HepG2 (cell line): ENCODE measurements around the gene AUTS2. TPM values are rescaled to one million over a fixed set of nuclear protein-coding genes. Genes with fewer than 3 reads are reported as not detected.

Experiments used
- ATAC-seq: fragments of 200-7000 bp; cut with Tn5 transposase; 3 replicates; pipeline ENCODE4 v1.9.1; 2020; ENCODE audit warnings: mild to moderate bottlenecking, moderate library complexity
- BruUV-seq: library from RNA; stranded (reverse); fragments of 400-500 nt; replicated peaks from 2 replicates; lab custom pipeline; 2021; lab: Mats Ljungman, UMichigan
- CTCF ChIA-PET: fragments of 300-600 bp; formaldehyde crosslinking; extraction: SDS; loops from one replicate; lab custom pipeline; 2021; ENCODE audit warnings: low total read pairs, inconsistent platforms, low intra/inter-chr PET ratio; lab: Yijun Ruan, JAX
- POLR2A ChIA-PET: fragments of 350-600 bp; sonication (Branson Sonifier 250); formaldehyde crosslinking; loops from one replicate; lab custom pipeline; 2020; ENCODE audit warnings: antibody characterized with exemption, inconsistent platforms; lab: Yijun Ruan, JAX
- DNase-seq: peaks from one replicate; pipeline ENCODE4 v3.0.0-alpha.2; 2015; ENCODE audit warnings: low spot score
- FAIRE-seq: peaks from 3 replicates; lab custom pipeline; 2011; peaks lifted over from hg19 to GRCh38; lab: Jason Lieb, UNC
- H2AFZ ChIP-seq: one replicate; pipeline ENCODE4 v1.6.1; 2011; ENCODE audit warnings: low read length, inconsistent platforms
- H3K27ac ChIP-seq: fragments of 300-600 bp; 3 replicates; pipeline ENCODE4 v1.8.0; 2011; ENCODE audit warnings: mixed run types, mild to moderate bottlenecking, mixed read lengths, low read length, inconsistent platforms; ENCODE audit not compliant: insufficient read depth; ENCODE audit errors: extremely low read length
- H3K27me3 ChIP-seq, 2 experiments: fragments of 200-600 bp in 1 of 2; 2 replicates in 1 of 2; 3 replicates in 1 of 2; pipeline versions ENCODE4 v1.6.0 to v1.8.0; 2011; ENCODE audit warnings: low read length in 2 of 2, mild to moderate bottlenecking in 2 of 2, moderate library complexity in 2 of 2, inconsistent platforms in 1 of 2; ENCODE audit not compliant: insufficient read depth in 2 of 2, control insufficient read depth in 1 of 2
- H3K36me3 ChIP-seq, 2 experiments: fragments of 200-600 bp in 1 of 2; replicated peaks in 1 of 2; 2 replicates in 1 of 2; 3 replicates in 1 of 2; pipeline versions ENCODE4 v1.5.1 to v1.8.0; 2011; ENCODE audit warnings: low read length in 2 of 2, inconsistent platforms in 1 of 2; ENCODE audit not compliant: insufficient read depth in 2 of 2, control insufficient read depth in 1 of 2
- H3K4me1 ChIP-seq: 2 replicates; pipeline ENCODE4 v1.5.1; 2012; ENCODE audit warnings: low read length, inconsistent platforms; ENCODE audit not compliant: insufficient read depth
- H3K4me2 ChIP-seq: 2 replicates; pipeline ENCODE4 v1.6.0; 2011; ENCODE audit warnings: low read depth, low read length, inconsistent platforms
- H3K4me3 ChIP-seq, 3 experiments: fragments of 200-600 bp in 1 of 3; sonication (generic), shearing (Covaris generic) in 1 of 3; replicated peaks in 1 of 3; 2 replicates each; pipeline ENCODE4 v1.5.1; 2011 to 2016; ENCODE audit warnings: low read length in 3 of 3, inconsistent platforms in 2 of 3, low read depth in 2 of 3, mild to moderate bottlenecking in 2 of 3, control low read depth in 1 of 3, mixed read lengths in 1 of 3; ENCODE audit not compliant: insufficient read depth in 1 of 3
- H3K79me2 ChIP-seq: one replicate; pipeline ENCODE4 v1.6.1; 2011; ENCODE audit warnings: low read length, inconsistent platforms; ENCODE audit not compliant: insufficient read depth
- H3K9ac ChIP-seq: 2 replicates; pipeline ENCODE4 v1.6.0; 2011; ENCODE audit warnings: mild to moderate bottlenecking, low read depth, low read length, inconsistent platforms; ENCODE audit not compliant: insufficient read depth
- H3K9me3 ChIP-seq: 2 replicates; pipeline ENCODE4 v1.5.1; 2012; ENCODE audit warnings: mild to moderate bottlenecking, low read length
- H4K20me1 ChIP-seq: 2 replicates; pipeline ENCODE4 v1.6.0; 2011; ENCODE audit warnings: inconsistent platforms, mild to moderate bottlenecking, low read length, moderate library complexity; ENCODE audit not compliant: insufficient read depth
- ATF5 ChIP-seq: sonication (generic); formaldehyde crosslinking; IDR thresholded peaks from 2 replicates; pipeline ENCODE4 v1.4.0; 2020; ENCODE audit warnings: mild to moderate bottlenecking, low read depth, missing genetic modification reagents
- FOXP1 ChIP-seq, 2 experiments: fragments of 450-650 bp in 1 of 2; IDR thresholded peaks; 2 replicates each; pipeline ENCODE4 v1.6.1; 2017 to 2018; ENCODE audit warnings: antibody characterized with exemption in 1 of 2
- HBP1 ChIP-seq: IDR thresholded peaks from 2 replicates; pipeline ENCODE4 v1.6.1; 2016; ENCODE audit warnings: low read depth, control low read depth
- KDM1A ChIP-seq: IDR thresholded peaks from 2 replicates; pipeline ENCODE4 v1.6.1; 2016; ENCODE audit warnings: missing compliant biosample characterization
- SKIL ChIP-seq: sonication (generic); formaldehyde crosslinking; IDR thresholded peaks from 2 replicates; pipeline ENCODE4 v1.8.0; 2022; ENCODE audit warnings: missing genetic modification reagents, mild to moderate bottlenecking, moderate library complexity, borderline replicate concordance
- WIZ ChIP-seq: sonication (generic); formaldehyde crosslinking; IDR thresholded peaks from 2 replicates; pipeline ENCODE4 v1.5.1; 2020; ENCODE audit warnings: mild to moderate bottlenecking, missing genetic modification reagents
- ZNF296 ChIP-seq: sonication (generic); formaldehyde crosslinking; conservative IDR thresholded peaks from 2 replicates; pipeline ENCODE4 v1.5.0; 2020; ENCODE audit warnings: mild to moderate bottlenecking, missing genetic modification reagents
- ZNF605 ChIP-seq: sonication (generic); formaldehyde crosslinking; IDR thresholded peaks from 2 replicates; pipeline ENCODE4 v1.8.0; 2022; ENCODE audit warnings: mild to moderate bottlenecking, missing genetic modification reagents
- WGBS: methylation state at CpG from one replicate; pipeline ENCODE4 v1.1.6; 2017; ENCODE audit warnings: low lambda C conversion rate; 5-methylcytosine and 5-hydroxymethylcytosine counted together
- in situ Hi-C: cut with HindIII; loops from 2 replicates; pipeline ENCODE4 v1.10.0; 2017; ENCODE audit warnings: low pct_unique_long_range_greater_than_20kb; ENCODE audit not compliant: extremely low pct_ligation_motif_present
- intact Hi-C: fragments of 100-400 bp; cut with micrococcal nuclease; formaldehyde crosslinking; loops from one replicate; pipeline ENCODE4 v1.10.0; 2022; ENCODE audit not compliant: unreplicated experiment
- polyA plus RNA-seq, 8 experiments: library from polyadenylated mRNA; depleted of rRNA in 3 of 8; stranded (reverse) in 7 of 8; unstranded in 1 of 8; fragments of >200 nt; fragmentation: Illumina TruSeq in 4 of 8; extraction: Trizol in 4 of 8; gene quantifications; 2 replicates each; pipeline versions ENCODE4 v1.2.1 to v1.2.3, GENCODE V29; 2011 to 2016; ENCODE audit warnings: low read depth in 4 of 8, missing spikeins in 1 of 8, mixed read lengths in 1 of 8; ENCODE audit not compliant: insufficient read depth in 1 of 8
- total RNA-seq, 5 experiments: library from RNA; depleted of rRNA; stranded (reverse); fragments of >200 nt; fragmentation: Illumina TruSeq; extraction: Trizol; gene quantifications; 2 replicates each; pipeline ENCODE4 v1.2.3, GENCODE V29; 2016; ENCODE audit warnings: low read depth in 1 of 5

The AUTS2 gene
- total and polyA plus RNA-seq, 2 of the 13 experiments (the other 11 are each of a cell fraction or from before 2014, with no cell fraction given): 0.38 TPM; not detected in 1

GRCh38 chr7:70630440-70630817 lies 1032.2 kb downstream of the AUTS2 start:
- Histone ChIP-seq H3K27me3 (no peaks in the 10 kb centered on the region; a peak in 1 of 5 replicates), H3K79me2 (no peaks in the 10 kb centered on the region), H3K9ac (no peak overlapping the region), H3K4me2 (no peak overlapping the region), H3K9me3 (no peaks in the 10 kb centered on the region), H2AFZ (no peak overlapping the region), H3K4me3 (no peak overlapping the region), H3K27ac (no peak overlapping the region), H3K36me3 (no peaks in the 10 kb centered on the region), H3K4me1 (no peaks in the 10 kb centered on the region), H4K20me1 (no peaks in the 10 kb centered on the region)
- in situ Hi-C loops: no loop called here
- 47% methylated on average over 7 of the region's 7 CpGs for WGBS
- FAIRE-seq (no peak), DNase-seq (no peak), ATAC-seq (no peak)
- intact Hi-C loops: no loop called here
- no peak for TF ChIP-seq HBP1
- TF ChIP-seq ZNF605: no peak
- no peak for TF ChIP-seq ZNF296
- TF ChIP-seq WIZ (CRISPR knock-in tag): no peak
- no peak for TF ChIP-seq KDM1A
- TF ChIP-seq FOXP1 (IDR thresholded peaks at IDR 0.05): no peak
- TF ChIP-seq FOXP1 (CRISPR knock-in tag; IDR thresholded peaks at IDR 0.05): no peak
- no peak for TF ChIP-seq SKIL (CRISPR knock-in tag)
- TF ChIP-seq ATF5 (CRISPR knock-in tag): no peak
- BruUV-seq: no TSS peak
- ChIA-PET CTCF (no interaction called here), POLR2A (no interaction called here)
